ENCODE data around the gene WAC.

WAC gene

DNA sequence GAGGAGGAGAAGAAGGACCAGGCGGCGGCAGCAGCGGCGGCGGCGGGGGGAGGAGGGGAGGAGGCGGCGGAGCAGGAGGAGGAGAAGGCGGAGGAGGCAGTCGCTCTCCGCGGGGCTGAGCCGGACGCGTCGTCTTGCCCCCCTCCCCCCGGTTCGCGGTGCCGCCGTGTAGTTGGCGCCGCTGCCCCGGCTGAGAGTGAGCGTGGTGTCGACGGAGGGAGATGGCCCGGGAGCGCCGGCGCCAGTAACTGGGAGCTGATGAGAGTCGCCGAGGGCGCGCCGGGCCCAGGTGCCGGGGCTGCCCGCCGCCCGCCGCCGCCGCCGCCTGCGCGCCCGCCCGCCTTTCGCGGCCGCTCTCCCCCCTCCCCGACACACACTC, 257 bp downstream of the WAC start:
- no peak for DNase-seq

DNA sequence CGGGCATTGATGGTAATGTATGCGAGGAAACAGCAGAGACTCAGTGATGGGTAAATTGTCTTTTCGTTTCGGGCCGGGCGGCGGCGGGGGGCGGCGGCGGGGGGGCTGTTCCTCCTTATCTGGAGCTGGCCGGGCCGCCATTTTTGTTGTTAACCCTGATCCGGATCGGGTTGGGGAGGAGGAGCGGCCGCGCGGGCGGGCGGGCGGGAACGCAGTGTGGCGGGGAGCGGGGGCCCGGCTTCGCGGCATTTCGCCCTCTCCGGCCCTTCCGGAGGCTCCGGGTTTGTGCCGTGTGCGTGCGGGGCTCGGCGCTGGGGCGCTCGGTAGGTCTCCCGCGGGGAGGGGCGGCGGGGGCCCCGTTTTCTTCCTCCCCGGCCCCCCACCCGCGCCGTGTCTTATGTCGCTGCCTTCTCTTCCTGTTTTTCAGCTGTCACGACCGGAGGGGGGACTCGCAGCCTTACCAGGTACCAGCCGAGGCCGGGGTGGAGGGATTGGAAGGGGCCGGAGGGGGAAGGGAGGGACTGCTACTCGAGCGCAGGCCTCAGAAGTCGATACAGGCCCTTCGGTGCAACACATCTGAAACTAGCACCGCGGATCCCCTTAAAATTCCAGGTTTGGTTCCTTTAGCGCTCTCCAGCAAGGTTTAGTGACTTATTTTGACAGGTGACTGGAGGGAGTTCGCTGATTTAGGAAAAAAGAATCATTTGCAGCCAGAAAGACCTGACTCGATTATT, 820 bp downstream of the WAC start:
- peak; percentile 60 to 72 for DNase-seq

DNA sequence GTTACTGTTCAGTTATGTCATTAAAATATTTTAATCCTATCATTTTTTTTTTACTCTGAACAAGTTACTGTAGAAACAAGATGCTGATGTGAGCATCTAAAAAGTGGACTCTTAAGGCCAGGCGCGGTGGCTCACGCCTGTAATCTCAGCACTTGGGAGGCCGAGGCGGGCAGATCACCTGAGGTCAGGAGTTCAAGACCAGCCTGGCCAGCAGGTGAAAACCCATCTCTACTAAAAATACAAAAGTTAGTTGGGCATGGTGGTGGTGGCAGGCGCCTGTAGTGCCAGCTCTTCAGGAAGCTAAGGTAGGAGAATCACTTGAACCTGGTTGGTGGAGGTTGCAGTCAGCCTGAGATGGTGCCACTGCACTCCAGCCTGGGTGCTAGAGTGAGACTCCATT, 2.9 kb downstream of the WAC start:
- no peak for DNase-seq

DNA sequence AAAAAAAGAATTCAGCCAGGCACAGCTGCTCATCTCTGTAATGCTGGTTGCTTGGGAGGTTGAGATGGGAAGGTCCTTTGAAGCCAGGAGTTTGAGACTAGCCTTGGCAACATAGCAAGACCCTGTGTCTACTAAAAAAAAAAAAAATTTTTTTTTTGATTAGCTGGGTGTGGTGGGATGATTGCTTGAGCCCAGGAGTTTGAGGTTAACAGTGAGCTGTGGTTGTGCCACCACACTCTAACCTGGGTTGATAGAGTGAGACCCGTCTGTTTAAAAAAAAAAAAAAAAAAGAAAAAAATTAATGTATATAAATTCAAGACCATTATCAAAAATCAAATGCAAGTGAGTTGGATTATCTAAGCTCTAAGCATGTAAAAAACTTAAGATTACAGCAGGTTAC, 5.7 kb downstream of the WAC start:
- DNase-seq: no peak

DNA sequence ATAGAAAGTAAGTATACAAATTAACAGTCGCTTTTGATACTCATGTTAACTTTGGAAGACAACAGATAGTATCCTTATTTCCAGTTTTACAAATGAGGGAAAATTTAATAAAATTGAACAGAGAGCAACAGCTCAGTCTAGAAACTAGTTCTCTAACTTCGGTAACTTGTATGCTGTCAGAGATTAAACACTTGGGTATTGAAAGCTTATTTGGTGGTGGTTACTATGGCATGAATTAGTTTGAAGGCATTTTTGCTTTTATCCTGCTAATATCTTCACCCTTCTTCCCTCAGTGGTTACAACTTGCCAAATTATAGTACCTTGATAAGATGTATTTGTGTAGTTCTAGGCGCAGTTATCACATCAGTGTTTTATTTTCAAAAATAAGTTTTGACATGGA, 7.2 kb downstream of the WAC start:
- no peak for DNase-seq

DNA sequence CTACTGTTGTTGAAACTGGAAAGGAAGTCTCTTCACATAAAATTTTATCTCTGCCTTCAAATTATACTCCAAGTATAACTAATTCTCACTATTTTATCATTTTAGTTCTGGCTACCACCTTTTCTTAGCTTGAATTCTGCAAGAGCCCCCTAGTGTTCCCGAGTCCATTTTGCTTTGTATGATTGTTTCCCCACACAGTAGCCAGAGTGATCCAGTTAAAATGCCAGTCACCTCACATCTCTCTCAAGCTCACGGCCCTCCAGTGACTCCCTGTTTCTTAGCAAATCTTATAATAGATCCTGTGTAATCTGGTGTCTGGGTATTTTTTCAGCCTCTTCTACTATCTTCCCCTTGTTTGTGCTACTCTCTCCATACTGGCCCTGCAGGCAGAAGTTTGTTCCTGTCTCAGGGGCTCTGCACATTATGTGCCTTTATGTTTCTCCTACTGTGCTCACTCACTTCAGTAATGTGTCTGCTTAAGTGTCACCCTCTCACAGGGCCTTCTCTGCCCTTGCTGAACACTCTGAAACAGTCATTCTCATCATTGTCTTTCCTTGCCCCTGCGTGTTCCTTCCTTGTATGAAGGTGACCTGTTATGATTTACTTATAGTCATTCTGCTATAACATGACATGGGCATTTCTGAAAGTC, 8.9 kb downstream of the WAC start:
- no peak for DNase-seq

DNA sequence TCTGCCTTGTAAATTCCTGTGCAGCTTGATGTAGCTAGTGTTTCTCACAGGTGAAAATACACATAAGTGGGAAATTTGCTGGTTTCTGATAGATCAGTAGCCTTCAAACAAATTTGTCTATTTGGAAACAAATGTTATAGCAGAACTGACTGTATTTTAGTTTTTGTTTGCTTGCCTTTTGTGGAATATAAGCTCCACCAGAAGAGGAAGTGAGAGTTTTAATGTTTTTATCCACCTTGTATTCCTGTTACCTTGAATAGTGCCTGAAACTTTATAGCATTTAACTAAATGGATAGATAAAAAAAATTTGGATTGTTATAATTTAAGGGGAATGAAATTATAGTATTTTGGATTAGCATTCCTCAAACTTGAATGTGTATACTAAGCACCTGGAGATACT, 9.8 kb downstream of the WAC start:
- no peak for DNase-seq

DNA sequence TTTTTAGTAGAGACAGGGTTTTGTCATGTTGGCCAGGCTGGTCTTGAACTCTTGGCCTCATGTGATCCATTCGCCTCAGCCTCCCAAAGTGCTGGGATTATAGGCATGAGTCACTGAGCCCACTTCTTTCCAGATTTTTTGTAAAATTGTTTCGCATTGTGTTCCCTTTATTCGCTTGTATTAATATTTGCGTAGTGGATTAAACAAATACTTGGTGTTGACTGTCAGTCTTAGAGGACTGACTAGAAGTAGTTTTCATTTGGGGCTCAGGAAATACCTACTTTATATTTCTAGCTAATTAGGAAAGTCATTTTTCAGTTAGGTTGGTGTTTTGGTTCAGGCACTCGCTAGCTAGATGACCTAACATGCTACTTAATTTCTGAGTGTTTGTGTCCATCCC, 11.1 kb downstream of the WAC start:
- DNase-seq: no peak

DNA sequence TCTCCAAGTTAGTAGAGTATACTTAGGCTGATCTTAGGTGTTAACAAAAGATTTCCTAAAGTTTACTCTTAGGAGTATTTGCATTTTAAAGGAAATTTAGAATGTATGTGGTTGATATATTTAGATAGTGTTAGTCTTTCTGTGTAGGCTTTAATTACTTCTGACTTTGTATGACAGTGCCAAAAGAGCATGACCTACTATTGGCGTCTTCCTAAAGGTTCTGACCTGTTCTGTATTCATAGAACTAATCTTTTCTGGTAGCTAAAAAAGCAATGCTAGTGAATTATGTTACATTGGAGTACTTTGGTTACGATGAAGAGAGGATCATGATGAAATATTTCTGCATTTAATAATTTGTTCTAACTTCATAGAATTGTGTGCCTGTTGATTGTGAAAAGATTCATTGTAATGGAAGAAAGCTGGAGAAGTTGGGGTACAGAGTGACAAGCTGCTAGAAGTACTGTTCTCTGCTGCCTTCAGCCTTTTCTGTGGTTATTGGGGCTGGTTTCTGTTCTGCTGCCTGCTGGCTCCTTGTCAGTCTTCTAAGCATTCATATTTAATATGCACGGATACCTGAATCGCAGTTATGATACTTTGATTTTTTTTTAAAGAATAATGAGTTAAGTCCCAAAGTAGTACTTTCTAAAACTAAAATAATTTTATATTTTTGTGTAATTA, 13.2 kb downstream of the WAC start:
- DNase-seq: no peak

DNA sequence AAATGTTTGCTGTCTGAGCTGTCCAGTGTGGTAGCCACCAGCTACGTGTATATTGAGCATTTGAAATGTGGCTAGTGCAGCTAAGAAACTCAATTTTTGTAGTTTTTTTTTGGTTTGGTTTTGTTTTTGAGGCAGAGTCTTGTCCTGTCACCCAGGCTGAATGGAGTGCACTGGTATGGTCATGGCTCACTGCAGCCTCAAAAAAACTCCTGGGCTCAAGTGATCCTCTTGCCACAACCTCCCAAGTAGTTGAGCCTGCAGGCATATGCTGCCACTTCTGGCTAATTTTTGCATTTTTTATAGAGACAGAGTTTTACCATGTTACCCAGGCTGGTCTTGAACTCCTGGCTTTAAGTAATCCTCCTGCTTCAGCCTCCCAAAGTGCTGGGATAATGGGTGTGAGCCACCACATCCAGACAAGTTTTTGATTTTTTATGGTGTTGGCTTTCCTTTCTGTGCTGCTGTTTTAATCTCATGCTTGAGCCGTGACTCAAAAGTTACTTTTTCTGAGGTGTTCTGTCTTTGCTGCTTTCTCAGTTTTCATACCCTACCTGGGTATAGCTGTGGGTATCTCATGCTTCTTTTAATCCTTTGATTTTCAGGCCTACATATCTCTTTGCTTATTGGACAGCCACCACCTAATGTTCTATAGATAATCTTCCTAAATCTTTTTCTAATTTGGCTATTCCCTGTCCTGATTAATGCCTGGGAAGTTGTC, 16.0 kb downstream of the WAC start:
- DNase-seq: no peak

DNA sequence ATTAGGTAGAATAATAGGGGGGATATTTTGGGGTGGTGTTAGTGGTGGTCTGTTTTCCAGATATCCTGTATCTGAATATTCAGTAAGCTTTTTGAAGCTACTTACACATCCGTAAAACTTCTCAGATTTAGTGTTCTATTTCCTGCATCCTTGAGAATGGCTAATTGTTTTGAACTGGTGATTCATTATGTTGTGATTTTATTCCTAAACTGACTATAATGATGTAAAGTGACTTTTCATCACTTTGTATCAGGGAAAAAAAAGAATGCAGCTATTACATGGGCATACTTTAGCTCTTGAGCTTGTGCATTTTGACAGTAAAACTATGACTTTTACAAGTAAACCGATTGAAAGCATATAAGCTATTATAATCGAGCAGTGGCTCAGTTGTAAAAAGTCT, 18.2 kb downstream of the WAC start:
- no peak for DNase-seq

DNA sequence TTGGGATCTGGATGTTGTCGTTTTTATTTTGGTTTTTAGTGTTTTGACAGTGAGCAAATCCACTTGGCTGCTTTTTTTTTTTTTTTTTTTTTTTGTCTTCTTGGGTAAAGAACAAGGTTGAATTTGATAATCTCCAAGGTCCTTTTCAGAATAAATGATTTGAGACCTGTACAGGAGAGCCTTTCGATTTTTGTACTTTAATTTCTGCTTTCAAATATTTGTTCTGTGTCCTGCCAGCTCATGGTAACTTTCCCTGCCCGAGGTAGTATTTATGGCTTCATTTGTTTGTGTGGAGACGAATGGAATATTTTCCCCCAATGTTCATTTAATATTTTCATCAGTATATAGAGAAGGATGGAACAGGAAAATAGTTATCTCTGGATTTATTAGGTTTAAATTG, 19.9 kb downstream of the WAC start:
- no peak for DNase-seq

DNA sequence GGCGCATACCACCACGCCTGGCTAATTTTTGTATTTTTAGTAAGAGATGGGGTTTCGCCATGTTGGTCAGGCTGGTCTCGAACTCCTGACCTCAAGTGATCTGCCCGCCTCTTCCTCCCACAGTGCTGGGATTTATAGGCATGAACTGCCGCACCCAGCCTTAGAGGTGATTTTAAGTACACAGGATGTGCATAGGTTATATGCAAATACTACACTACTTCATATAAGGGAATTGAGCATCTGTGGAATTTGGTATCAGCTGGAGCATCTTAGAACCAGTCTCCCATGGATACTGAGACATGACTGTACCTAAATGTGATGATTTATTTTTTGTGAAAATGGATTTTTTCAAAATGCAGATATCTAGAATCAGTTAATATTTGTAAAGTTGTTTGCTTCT, 21.1 kb downstream of the WAC start:
- DNase-seq: no peak

DNA sequence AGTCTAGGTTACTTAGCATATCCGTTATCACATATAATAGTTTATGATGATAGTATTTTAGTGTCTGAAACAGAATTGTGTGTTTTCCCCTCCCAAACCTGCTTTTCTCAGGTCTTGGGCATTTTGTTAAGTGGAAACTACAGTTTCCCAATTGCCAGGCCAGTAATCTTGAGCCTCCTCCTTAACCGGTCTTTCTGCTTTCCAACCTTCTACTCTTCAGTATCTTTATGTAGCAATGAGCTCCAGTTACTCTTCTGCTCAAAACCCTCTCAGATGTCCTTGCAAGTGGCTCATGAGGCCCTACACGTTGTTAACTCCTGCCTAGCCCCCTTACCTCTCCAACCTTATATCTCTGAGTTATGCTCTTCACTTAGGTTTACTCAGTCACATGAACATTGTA, 22.0 kb downstream of the WAC start:
- no peak for DNase-seq

DNA sequence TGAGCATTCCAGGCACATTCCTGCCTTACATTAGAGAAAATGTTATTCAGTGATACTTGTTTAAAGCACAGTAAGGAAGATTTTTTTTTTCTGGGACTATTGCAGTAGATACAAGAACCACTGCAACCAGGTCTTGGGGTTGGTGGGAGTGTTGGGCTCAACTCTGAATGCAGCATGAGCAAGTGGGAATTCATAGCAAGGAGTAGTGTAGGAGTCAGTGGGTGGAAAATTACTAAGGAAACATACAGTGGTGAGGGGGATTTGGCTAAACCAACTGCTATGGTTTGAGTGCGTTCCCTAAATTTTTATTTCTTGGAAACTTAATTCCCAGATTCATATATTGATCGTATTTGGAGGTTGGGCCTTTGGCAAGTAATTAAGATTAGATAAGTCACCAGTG, 22.4 kb downstream of the WAC start:
- no peak for DNase-seq

DNA sequence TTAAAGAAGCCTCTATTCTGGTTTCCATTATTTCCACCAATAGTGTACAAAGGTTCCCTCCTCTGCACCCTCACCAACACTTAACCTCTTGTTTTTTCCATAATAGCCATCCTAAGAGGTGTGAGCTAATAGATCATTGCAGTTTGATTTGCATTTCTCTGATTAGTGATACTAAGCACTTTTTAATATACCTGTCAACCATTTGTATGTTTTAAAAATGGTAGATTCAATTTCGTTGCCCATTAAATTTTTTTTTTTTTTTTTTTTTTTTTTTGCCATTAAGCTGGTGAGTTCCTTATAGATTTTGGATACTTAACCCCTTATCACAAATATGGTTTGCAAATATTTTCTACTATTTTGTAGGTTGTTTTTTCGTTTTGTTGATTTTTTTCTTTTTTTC, 23.2 kb downstream of the WAC start:
- no peak for DNase-seq

DNA sequence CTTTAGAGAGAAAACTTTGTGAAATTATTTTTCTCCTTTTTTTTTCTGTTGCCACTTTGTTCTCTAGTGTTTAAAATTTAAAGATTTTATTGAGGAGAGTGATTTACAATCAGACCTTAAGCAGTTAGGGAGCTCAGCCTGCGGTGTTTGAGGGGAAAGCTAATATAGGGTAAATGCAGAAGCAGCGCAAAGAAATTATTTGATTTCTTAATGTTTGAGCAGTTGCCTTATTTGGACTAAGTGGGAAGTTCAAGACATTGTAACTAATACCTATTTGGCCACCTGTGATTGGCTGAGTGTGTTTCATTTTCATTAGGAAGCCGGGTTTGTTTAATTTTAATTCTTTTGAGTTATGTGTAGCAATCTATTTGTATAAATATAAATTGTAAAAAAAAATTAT, 25.3 kb downstream of the WAC start:
- DNase-seq: no peak

DNA sequence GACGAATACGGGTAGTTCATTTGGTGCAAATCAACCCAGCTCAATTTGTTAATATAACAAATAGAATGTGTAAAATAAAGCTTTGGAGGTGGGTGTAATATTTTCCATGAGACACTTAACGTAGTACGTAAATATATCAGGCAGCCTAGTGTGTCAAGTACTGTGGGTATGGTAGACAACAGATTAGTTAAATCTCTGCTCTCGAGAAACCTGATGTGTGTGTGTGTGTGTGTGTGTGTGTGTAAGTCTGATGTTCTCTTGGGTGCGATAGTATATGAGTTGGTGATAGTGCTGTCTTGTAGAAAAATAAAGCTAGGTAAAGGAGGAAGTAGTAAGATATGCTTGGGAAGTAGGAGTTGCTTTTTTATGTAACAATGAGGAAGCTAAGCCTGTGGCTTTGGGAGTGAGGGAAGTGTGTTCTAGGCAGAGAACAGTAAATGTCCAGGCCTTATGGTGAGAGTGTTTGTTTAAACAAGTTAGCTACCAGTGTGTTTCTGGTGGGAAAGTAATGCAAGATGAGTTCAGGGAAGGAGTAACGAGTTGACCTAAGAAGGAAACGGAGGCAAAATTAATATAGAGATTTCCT, 26.1 kb downstream of the WAC start:
- no peak for DNase-seq

DNA sequence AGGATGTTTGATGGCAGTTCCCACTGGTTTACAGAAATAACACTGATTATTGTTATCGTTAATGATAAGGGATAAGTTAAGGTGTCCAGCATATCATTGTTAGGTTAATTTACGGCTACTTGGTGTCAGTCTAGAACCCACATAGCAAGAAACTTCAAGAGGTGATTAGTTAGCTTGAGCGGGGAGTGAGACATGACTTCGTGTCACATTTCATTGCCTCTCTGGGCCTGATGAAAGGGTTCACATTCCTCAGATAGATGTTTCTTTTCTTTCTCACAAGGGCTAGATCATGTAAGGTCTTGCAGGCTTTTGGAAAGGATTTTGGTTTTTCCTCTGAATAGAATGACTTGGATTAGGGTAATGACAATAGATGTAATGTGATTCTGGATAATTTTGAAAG, 26.7 kb downstream of the WAC start:
- no peak for DNase-seq

DNA sequence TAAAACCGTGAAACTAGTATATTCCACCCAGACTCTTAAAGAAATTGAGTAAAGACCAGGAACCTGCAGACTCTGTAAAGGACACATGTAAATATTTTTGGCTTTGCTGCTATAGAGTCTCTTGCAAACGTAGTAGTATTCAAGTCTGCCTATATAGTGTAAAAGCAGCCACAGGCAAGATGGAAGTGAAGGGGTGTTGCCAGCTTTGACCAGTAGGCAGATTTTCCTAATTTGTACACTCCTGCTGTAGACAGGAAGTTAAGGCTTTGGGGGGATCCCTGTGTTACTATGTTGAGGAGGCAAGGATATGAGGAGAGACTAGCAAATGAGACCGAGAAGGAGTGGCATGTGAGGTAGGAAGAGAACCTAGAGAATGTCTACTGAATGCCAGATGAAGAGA, 27.7 kb downstream of the WAC start:
- DNase-seq: no peak

DNA sequence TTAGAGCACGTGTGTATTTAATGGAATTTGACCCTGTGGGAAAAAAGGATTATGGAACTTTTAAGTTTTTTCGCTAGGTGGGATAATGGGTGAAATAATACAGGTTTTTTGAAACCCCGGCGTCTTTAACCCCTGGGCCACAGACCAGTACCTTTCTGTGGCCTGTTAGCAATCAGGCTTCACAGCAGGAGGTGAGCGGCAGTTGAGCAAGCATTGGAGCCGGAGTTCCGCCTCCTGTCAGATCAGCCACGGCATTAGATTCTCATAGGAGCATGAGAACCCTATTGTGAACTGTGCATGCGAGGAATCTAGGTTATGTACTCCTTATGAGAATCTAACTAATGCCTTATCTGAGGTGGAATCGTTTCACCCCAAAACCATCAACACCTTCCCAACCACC, 28.6 kb downstream of the WAC start:
- no peak for DNase-seq

DNA sequence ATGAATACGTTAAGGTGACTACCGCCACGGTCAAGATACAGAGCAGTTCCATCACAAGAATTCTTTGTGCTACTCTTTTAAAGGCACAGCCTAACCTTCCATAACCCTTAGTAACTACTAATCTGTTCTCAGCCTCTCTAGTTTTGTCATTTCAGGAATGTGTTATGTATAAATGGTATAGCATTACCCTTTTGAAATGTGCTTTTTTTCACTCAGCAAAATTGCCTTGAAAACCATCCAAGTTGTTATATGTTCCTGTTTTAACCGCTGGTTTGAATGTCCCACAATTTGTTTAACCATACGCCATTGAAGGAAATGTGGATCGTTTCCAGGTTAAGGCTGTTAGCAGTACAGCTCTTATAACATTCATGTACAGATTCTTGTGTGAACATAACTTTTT, 32.0 kb downstream of the WAC start:
- DNase-seq: no peak

DNA sequence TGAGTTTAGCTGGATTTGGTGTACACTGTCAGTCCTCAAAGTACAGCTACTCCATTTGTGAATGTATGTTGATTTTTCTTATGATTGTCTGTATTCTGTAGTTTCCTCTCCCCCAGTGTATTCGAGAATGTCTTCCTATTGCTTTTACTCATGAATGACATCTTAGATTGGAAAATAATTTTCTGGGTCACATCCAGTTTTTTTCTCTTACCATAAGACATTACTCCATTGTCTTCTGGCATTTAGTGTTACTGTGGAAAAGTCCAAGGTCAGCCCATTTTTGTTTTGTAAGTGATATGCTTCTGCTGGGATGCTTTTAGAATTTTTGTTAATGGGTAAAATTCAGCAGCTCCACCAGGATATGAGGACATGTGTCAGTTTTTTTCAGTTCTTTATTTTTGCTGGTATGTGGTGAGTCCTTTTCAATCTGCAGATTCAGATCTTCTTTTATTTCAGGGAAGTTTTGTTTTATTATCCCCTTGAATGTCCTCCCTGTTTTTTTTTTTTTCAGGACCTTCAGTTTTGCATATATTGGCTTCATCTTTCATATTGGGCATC, 33.6 kb downstream of the WAC start:
- DNase-seq: no peak
